Parathyroid adenoma (tissue), 2 donors: ENCODE measurements around the gene SLC11A2.

ENCODE experiments used
- H2AFZ ChIP-seq: fragments of 300-600 bp; sonication (generic); one replicate; pipeline ENCODE4 v1.7.0; 2017; ENCODE audit warnings: antibody characterized with exemption, mild to moderate bottlenecking
- H3K27ac ChIP-seq: fragments of 300-600 bp; sonication (generic); one replicate; pipeline ENCODE4 v1.7.0; 2017
- H3K27me3 ChIP-seq: fragments of 300-600 bp; sonication (generic); one replicate; pipeline ENCODE4 v1.7.0; 2017; ENCODE audit warnings: low read length; ENCODE audit not compliant: control insufficient read depth, insufficient read depth
- H3K36me3 ChIP-seq: fragments of 300-600 bp; sonication (generic); one replicate; pipeline ENCODE4 v1.7.0; 2017; ENCODE audit warnings: low read length; ENCODE audit not compliant: control insufficient read depth, insufficient read depth
- H3K4me1 ChIP-seq: fragments of 300-600 bp; sonication (generic); one replicate; pipeline ENCODE4 v1.7.0; 2017; ENCODE audit warnings: control low read depth
- H3K4me2 ChIP-seq: fragments of 300-600 bp; sonication (generic); one replicate; pipeline ENCODE4 v1.7.0; 2017; ENCODE audit warnings: low read length
- H3K4me3 ChIP-seq: fragments of 300-600 bp; sonication (generic); one replicate; pipeline ENCODE4 v1.7.0; 2017; ENCODE audit warnings: low read depth, low read length
- H3K79me2 ChIP-seq: fragments of 300-600 bp; sonication (generic); one replicate; pipeline ENCODE4 v1.7.0; 2017; ENCODE audit warnings: control low read depth
- H3K9ac ChIP-seq: fragments of 300-600 bp; sonication (generic); one replicate; pipeline ENCODE4 v1.7.0; 2017; ENCODE audit warnings: mild to moderate bottlenecking
- H3K9me3 ChIP-seq: fragments of 300-600 bp; sonication (generic); one replicate; pipeline ENCODE4 v1.7.0; 2017; ENCODE audit warnings: low read length; ENCODE audit not compliant: control insufficient read depth
- CTCF ChIP-seq: fragments of 300-600 bp; sonication (generic); IDR thresholded peaks from one replicate; pipeline ENCODE4 v1.7.0; 2017; ENCODE audit warnings: antibody characterized with exemption, mild to moderate bottlenecking
- donor health status: primary hyperparathyroidism.

SLC11A2 gene

DNA sequence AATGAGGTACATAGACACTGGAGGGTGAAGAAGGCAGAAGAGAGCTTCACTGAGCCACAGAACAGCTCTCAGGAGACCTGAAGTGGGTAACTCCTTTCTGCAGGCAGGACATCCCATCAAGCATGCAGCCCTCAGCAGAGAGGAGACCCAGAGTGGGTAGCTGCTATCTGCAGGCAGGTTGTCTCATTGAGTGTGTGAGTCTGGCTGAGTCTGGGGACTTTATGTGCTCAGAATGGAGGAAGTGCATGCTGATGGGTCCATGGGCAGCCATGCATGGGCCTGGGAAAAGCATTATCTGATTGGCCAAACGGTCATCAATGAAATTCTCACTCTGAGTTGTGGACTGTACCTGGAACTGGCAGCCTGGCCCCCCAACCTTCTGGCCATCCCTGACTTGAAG is 88.5 kb downstream of the SLC11A2 start:
- no peak overlapping the region for H2AFZ ChIP-seq
- no peaks in the 10 kb centered on the region for H3K9me3 ChIP-seq
- no peak overlapping the region for H3K27ac ChIP-seq
- no peaks in the 10 kb centered on the region for H3K27me3 ChIP-seq
- H3K4me1 ChIP-seq = peaks cover 10% of the 10 kb centered on the region
- no peak overlapping the region for H3K4me2 ChIP-seq
- TF ChIP-seq CTCF = no peak
- no peaks in the 10 kb centered on the region for H3K36me3 ChIP-seq
- no peaks in the 10 kb centered on the region for H3K79me2 ChIP-seq
- H3K4me3 ChIP-seq = no peak overlapping the region
- no peak overlapping the region for H3K9ac ChIP-seq

GRCh38 chr12:50936821-50937530 is 89.2 kb downstream of the SLC11A2 start:
- H3K79me2 ChIP-seq = no peaks in the 10 kb centered on the region
- H3K9me3 ChIP-seq = no peaks in the 10 kb centered on the region
- TF ChIP-seq CTCF = no peak
- no peak overlapping the region for H3K9ac ChIP-seq
- H3K4me3 ChIP-seq = no peak overlapping the region
- no peaks in the 10 kb centered on the region for H3K36me3 ChIP-seq
- H3K4me1 ChIP-seq = peaks cover 10% of the 10 kb centered on the region
- H2AFZ ChIP-seq = no peak overlapping the region
- no peaks in the 10 kb centered on the region for H3K27me3 ChIP-seq
- H3K4me2 ChIP-seq = no peak overlapping the region
- H3K27ac ChIP-seq = no peak overlapping the region

- Histone ChIP-seq H3K4me1 (peaks cover 10% of the 10 kb centered on the region), H3K4me3 (no peak overlapping the region), H3K9me3 (no peaks in the 10 kb centered on the region), H3K36me3 (no peaks in the 10 kb centered on the region), H2AFZ (no peak overlapping the region), H3K79me2 (no peaks in the 10 kb centered on the region), H3K9ac (no peak overlapping the region), H3K4me2 (no peak overlapping the region), H3K27me3 (no peaks in the 10 kb centered on the region), H3K27ac (peak overlapping the region; percentile 5)
- no peak for TF ChIP-seq CTCF
These were observed 91.0 kb downstream of the SLC11A2 start for GRCh38 chr12:50934981-50935807.

- peaks cover 6% of the 10 kb centered on the region for H3K4me1 ChIP-seq
- H3K9me3 ChIP-seq = no peaks in the 10 kb centered on the region
- no peak overlapping the region for H3K9ac ChIP-seq
- H2AFZ ChIP-seq = no peak overlapping the region
- TF ChIP-seq CTCF = no peak
- H3K4me2 ChIP-seq = no peak overlapping the region
- H3K27ac ChIP-seq = no peak overlapping the region
- no peaks in the 10 kb centered on the region for H3K79me2 ChIP-seq
- no peaks in the 10 kb centered on the region for H3K27me3 ChIP-seq
- H3K4me3 ChIP-seq = no peak overlapping the region
- no peaks in the 10 kb centered on the region for H3K36me3 ChIP-seq
These were observed 91.8 kb downstream of the SLC11A2 start for GRCh38 chr12:50934371-50934851.
